AG04450 (cell line): ENCODE measurements around the gene BFSP1. TPM values are rescaled to one million over a fixed set of nuclear protein-coding genes. Genes with fewer than 3 reads are reported as not detected.

ENCODE experiments used
- CTCF ChIA-PET: fragments of 300-600, 350-600 bp; formaldehyde crosslinking; extraction: SDS; loops from one replicate; lab custom pipeline; 2022; ENCODE audit warnings: antibody characterized with exemption, inconsistent platforms; lab: Charles Lee
- POLR2A ChIA-PET: fragments of 350-600 bp; formaldehyde crosslinking; extraction: SDS; loops from one replicate; lab custom pipeline; 2021; ENCODE audit warnings: antibody characterized with exemption, inconsistent platforms; lab: Yijun Ruan, JAX
- DNase-seq: peaks from one replicate; pipeline ENCODE4 v3.0.0-alpha.2; 2011; ENCODE audit warnings: low read depth, low spot score
- H3K27ac ChIP-seq: one replicate; pipeline ENCODE4 v1.5.1; 2012; ENCODE audit warnings: low read depth, low read length, control low read depth
- H3K27me3 ChIP-seq: one replicate; pipeline ENCODE4 v1.6.0; 2012; ENCODE audit warnings: low read length; ENCODE audit not compliant: control insufficient read depth, insufficient read depth
- H3K4me3 ChIP-seq: 2 replicates; pipeline ENCODE4 v1.5.1; 2011; ENCODE audit warnings: mild to moderate bottlenecking, low read depth, low read length, control low read depth
- H3K9me3 ChIP-seq: 2 replicates; pipeline ENCODE4 v1.5.1; 2012; ENCODE audit warnings: low read length; ENCODE audit not compliant: control insufficient read depth, insufficient read depth
- CTCF ChIP-seq: IDR thresholded peaks from 2 replicates; pipeline ENCODE4 v1.5.1; 2011; ENCODE audit warnings: low read depth, low read length, control low read depth, inconsistent platforms
- polyA plus RNA-seq: library from polyadenylated mRNA; depleted of rRNA; stranded (reverse); fragments of >200 nt; gene quantifications from 2 replicates; pipeline ENCODE4 v1.2.3, GENCODE V29; 2011

Gene BFSP1
- polyA plus RNA-seq, 1 experiment = 2.9 TPM

GRCh38 chr20:17453592-17453991 lies 77.6 kb downstream of the BFSP1 start:
- DNase-seq = no peak
- no peak for TF ChIP-seq CTCF
- CTCF ChIA-PET = interaction anchor here (0.8 to 1.1 kb wide), 2 partner anchors 632 to 652 kb away, joined by 3 to 7 read pairs; no protein-coding TSS in a partner anchor
- Histone ChIP-seq H3K27ac (no peak overlapping the region), H3K27me3 (peaks cover 6% of the 10 kb centered on the region), H3K9me3 (no peaks in the 10 kb centered on the region; the same call in 1 of the 2 replicates), H3K4me3 (no peak overlapping the region)
- POLR2A ChIA-PET = no interaction called here

GRCh38 chr20:17452441-17452840 lies 78.7 kb downstream of the BFSP1 start:
- POLR2A ChIA-PET = interaction anchor here (0.6 kb wide), 1 partner anchor 16 kb away, joined by 3 read pairs; no protein-coding TSS in a partner anchor
- TF ChIP-seq CTCF = no peak
- no peak overlapping the region for H3K27ac ChIP-seq
- no peak for DNase-seq
- H3K4me3 ChIP-seq = no peak overlapping the region
- no peaks in the 10 kb centered on the region; the same call in 1 of the 2 replicates for H3K9me3 ChIP-seq
- CTCF ChIA-PET = interaction anchor here (1.1 kb wide), 1 partner anchor 651 kb away, joined by 3 read pairs; no protein-coding TSS in a partner anchor
- peaks cover 6% of the 10 kb centered on the region for H3K27me3 ChIP-seq

- H3K27me3 ChIP-seq = peaks cover 13% of the 10 kb centered on the region
- H3K9me3 ChIP-seq = no peaks in the 10 kb centered on the region; the same call in 1 of the 2 replicates
- H3K4me3 ChIP-seq = no peak overlapping the region
- H3K27ac ChIP-seq = no peak overlapping the region
- ChIA-PET CTCF (no interaction called here), POLR2A (no interaction called here)
- no peak for DNase-seq
- TF ChIP-seq CTCF = no peak
Measured at GRCh38 chr20:17449031-17449430, 82.1 kb downstream of the BFSP1 start.

GRCh38 chr20:17448071-17448470 lies 83.1 kb downstream of the BFSP1 start:
- H3K4me3 ChIP-seq = no peak overlapping the region
- TF ChIP-seq CTCF = no peak
- POLR2A ChIA-PET = no interaction called here
- H3K9me3 ChIP-seq = no peaks in the 10 kb centered on the region
- CTCF ChIA-PET = no interaction called here
- peaks cover 7% of the 10 kb centered on the region for H3K27me3 ChIP-seq
- DNase-seq = no peak
- no peak overlapping the region for H3K27ac ChIP-seq

GRCh38 chr20:17446171-17446570 lies 85.0 kb downstream of the BFSP1 start:
- Histone ChIP-seq H3K4me3 (no peak overlapping the region), H3K27me3 (peaks cover 12% of the 10 kb centered on the region), H3K9me3 (no peaks in the 10 kb centered on the region), H3K27ac (no peak overlapping the region)
- ChIA-PET POLR2A (no interaction called here), CTCF (interaction anchor here (1.0 kb wide), 1 partner anchor 14 kb away, joined by 6 read pairs; no protein-coding TSS in a partner anchor)
- DNase-seq = no peak
- TF ChIP-seq CTCF = no peak
